GM18507 (cell line): ENCODE measurements around the gene CNTN6.

Experiments used
- DNase-seq: peaks from one replicate; pipeline ENCODE4 v3.0.0; 2011; ENCODE audit warnings: low read depth; ENCODE audit not compliant: insufficient read length; ENCODE audit errors: extremely low spot score
- FAIRE-seq: peaks from 2 replicates; lab custom pipeline; 2011; peaks lifted over from hg19 to GRCh38; lab: Jason Lieb, UNC

CNTN6 gene

DNA sequence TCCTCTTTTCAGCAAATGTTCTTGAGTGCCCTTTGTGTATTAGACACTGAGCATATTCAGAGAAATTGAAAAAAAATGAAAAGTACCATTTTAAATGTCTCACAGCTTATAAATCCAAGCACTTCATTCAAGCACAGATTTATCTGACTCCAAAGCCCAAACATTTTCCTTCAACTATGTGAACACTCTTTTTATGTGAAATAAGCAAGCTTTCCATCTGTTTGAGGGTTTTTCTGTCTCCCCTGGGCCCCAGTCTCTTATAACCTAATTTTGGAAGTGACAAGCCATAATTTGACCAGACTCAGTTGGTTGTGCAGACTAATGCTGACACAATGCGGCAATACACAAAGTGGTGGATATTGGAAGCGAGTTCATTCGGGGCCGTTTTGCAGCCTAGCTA is 170.3 kb downstream of the CNTN6 start:
- DNase-seq (no peak), FAIRE-seq (no peak)

DNA sequence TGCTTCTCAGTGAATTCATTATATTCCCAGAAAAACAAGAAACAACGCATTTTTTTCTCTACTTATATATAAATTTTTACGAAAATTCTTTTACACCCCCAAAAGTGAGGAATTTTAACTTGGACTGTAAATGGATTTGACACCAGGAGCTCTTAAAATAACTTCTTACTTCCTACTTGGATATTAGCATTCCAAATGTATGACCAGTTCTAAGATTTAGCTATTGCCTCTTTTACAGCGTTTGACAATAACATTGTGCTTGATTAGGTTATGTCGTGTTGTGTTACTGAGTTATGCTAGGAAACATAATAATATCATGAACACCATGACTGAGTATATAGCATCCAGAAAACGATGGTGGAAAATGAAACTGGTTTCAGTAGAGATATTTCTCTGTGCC is 177.0 kb downstream of the CNTN6 start:
- no peak for FAIRE-seq
- DNase-seq, result no peak

GRCh38 chr3:1272546-1273265 is 179.9 kb downstream of the CNTN6 start:
- FAIRE-seq (no peak), DNase-seq (no peak)

DNA sequence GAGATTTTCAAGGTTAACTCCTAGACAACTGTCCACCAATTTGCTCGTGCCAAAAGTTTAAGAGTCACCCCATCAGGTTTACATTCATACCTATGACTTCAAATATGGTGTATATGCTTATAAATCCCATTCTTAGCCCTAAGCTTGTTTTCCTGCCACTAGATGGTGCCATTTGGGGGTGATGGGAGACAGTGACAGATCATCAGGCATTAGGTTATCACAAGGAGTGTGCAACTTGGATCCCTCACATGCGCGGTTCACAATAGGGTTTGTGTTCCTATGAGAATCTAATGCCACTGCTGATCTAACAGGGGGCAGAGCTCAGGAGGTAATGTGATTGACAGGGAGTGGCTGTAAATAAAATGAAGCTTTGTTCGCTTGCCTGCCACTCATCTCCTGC is 182.7 kb downstream of the CNTN6 start:
- DNase-seq (no peak), FAIRE-seq (no peak)

GRCh38 chr3:1287815-1288214 is 195.0 kb downstream of the CNTN6 start:
- no peak for FAIRE-seq
- DNase-seq, result no peak

DNA sequence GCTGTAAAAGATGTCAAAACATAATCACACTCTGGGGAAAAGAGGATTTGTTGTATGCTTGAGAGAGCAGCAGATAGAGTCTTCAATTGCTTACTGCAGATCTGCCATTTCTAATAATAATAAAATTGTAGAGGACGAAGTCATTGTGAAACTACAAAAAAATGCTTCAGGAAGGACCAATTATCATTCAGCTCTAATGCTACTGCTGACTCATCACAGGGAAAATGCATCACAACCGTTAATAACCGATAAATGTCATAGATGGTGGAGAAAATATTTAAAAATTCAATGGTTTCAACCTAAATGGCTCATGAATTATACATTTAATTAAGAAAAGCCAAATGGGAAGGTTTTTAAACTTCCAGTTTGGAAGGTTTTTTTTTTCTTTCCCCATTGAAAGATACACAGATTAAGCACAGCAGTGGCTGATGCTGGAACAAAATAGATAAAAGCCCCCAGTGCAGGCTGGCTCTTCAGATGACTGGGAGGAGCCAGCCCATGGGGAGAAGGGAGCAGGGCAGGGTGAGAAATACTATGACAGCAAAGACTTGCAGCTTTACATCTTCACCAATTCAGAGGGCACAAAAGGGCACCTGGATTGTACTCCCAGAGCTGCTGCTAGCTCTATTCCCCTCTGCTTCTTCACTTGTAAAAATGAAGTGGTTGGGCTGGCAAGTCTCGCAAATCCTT is 196.1 kb downstream of the CNTN6 start:
- FAIRE-seq (no peak), DNase-seq (no peak)

DNA sequence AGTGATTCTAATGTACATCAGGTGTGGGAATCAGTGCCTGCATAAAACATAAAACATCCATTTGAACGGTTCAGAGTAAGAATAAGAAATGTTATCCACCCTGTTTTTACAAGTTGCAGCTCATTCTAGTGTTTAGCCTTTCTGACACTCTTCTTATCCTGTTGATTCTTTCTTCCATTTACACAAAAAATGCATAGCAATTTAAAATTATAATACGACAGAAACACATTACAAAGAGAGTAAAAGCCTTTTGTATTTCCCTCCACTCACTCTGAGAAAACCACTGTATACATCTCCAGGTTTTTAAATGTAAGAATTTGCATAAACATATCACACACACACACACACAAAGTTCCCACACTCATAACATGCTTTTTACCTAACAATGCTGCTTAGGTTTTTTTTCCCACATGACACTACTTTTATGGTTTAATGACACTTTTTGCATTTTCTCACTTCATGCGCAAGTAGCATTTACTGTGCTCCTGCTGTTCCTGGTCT is 199.8 kb downstream of the CNTN6 start:
- FAIRE-seq, result no peak
- no peak for DNase-seq

DNA sequence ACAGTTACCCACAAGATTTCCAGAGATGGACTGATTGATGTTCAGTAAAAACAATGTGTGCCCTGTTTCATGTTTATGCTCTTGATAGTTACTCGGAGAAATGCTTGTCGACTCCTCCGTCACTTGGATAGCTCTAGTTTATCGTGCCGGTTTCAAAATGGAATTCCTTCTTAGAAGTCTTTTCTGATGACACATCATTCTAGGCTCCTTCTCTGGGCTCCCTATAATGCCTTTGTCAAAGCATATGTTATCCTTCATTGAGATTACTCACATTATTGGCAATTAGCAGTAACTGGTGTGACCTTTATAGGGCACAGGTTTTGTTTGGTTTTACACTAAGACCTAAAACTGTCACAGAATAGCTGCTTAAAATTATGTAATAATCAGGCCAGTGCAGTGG is 201.8 kb downstream of the CNTN6 start:
- no peak for FAIRE-seq
- no peak for DNase-seq

- DNase-seq (no peak), FAIRE-seq (no peak)
These were observed 225.6 kb downstream of the CNTN6 start for GRCh38 chr3:1318296-1319005.

DNA sequence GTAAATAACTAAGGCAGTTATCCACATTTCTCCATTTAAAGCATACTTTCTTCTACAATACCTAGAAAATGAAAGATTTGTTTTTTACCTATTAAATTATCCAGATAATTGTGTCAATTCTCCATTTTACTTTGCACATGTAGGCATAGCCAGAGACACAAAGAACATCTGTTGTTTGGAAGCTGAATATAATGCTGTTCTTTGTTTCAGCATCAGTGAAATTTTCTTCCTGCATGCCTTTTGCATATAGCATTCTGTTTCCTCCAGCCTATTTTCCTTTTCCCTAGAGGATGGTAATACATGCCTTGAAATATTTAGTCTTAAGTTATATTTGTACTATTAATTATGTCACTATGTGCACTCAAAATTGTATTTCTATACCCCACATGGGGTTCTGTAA is 233.7 kb downstream of the CNTN6 start:
- DNase-seq (no peak), FAIRE-seq (no peak)

DNA sequence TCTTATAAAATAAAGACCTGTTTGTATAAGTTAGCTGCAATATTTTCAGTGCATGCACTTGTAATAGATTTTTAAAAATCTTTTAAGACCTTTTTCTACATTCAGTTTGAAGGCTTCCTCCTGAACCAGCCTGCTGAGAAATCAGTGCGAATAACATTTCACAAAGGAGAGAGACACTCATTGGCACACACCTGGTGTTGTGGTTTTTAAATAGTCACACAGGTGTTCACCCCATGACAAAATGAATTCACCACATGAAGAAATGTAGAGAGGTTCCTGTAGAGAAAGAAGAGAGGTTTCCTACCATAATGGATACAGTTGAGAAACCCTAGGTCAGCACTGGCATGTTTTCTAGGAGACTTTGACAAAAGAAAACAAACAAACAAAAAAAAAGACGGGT is 237.3 kb downstream of the CNTN6 start:
- DNase-seq, result no peak
- no peak for FAIRE-seq

DNA sequence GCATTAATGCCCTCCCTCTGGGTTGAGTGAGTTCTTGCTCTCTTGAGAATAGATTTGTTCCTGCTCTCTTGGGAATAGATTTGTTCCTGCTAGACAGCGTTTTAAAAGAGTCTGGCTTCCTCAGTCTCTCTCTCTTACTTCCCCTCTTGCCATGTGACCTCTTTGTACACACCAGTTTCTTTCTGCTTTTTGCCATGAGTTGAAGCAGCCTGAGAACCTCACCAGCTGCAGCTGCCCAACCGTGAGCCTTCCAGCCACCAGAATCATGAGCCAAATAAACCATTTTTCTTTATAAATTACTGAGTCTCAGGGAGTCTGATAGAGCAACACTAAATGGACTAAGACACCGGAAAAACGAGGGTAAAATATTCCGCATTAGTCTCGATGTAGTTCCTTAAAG is 253.6 kb downstream of the CNTN6 start:
- DNase-seq (no peak), FAIRE-seq (no peak)

- DNase-seq (no peak), FAIRE-seq (no peak)
These were observed 255.7 kb downstream of the CNTN6 start for GRCh38 chr3:1348547-1348946.

DNA sequence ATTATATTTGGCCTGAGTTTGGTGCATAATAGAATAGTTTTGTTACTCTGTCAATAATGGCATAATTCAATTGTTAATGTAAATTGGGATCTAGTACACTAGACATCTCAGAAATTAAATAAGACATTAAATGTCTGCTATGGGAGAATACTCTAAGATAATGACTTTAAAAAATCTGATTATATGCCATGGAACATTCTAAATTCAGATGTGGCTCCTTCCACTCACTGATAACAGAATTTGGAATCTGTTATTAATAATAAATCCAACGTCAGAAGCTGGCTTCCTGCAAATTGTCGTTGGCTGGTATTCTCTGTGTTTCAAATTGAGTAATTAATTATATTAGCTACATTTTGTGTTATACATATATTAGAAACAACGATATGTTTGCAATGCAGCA is 258.1 kb downstream of the CNTN6 start:
- DNase-seq (no peak), FAIRE-seq (no peak)

- DNase-seq, result no peak
- FAIRE-seq, result no peak
These were observed 262.9 kb downstream of the CNTN6 start for GRCh38 chr3:1355691-1356090.

DNA sequence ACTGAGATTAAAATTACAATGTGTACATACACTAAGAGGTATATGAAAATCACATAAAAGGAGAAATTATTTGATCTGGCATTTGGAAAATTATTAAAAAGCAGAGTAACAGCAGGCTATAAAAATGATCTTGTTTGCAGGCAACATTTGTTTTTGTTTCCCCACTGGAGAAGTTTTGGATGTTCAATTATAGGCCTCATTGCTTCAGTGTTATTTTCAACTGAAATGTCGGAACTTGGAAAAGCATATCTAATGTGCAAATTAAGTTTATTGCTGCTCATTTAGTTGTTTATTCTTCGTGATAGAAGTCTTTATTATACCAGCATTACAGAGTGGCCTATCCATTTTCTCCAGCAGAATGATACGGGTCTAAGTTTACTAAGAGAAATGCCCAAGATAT is 263.3 kb downstream of the CNTN6 start:
- DNase-seq, result no peak
- no peak for FAIRE-seq

GRCh38 chr3:1365528-1365927 is 272.7 kb downstream of the CNTN6 start:
- FAIRE-seq (no peak), DNase-seq (no peak)

GRCh38 chr3:1374471-1374870 is 281.6 kb downstream of the CNTN6 start:
- no peak for DNase-seq

DNA sequence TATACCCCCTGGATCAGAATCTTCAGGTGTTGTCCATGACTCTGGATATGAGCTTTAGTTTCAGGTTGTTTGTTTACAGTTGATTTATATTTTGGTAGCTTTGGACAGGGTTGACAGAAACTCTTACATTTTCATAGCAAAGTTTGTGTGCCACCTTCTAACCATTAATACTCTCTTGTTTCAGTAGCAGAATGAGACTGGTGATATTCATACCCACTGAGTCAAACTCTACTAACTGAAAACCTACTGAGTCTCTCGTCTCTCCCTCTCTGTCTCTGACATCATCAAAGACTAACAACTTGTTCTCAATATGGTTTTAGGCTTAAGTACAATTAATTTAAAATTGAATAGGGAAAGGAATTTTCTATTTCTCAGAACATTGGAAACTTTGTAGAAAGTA is 282.3 kb downstream of the CNTN6 start:
- FAIRE-seq (no peak), DNase-seq (no peak)

More at GRCh38 chr3:1374471-1374870, 281.6 kb downstream of the CNTN6 start:
- no peak for FAIRE-seq

GRCh38 chr3:1380926-1381646 is 288.3 kb downstream of the CNTN6 start:
- no peak for DNase-seq
- no peak for FAIRE-seq
